ENCODE data around the gene BEST3.

GRCh38 chr12:69608114-69608513 is 91.0 kb downstream of the BEST3 start:
- TF ChIP-seq POLR2A (IDR thresholded peaks at IDR 0.05) (no peak), CTCF (IDR thresholded peaks at IDR 0.05) (no peak)
